ENCODE data around the gene RBM3. TPM values are rescaled to one million over a fixed set of nuclear protein-coding genes. Genes with fewer than 3 reads are reported as not detected.

RBM3 gene
- total and polyA plus RNA-seq, 2 donors (not counting 1 experiment from before 2014, with no cell fraction given) = 200 to 291 TPM

- Histone ChIP-seq H3K9me3 (ENCODE audit: control extremely low read depth in 1 of 3, control insufficient read depth in 2 of 3, insufficient read depth in 1 of 3, low read length in 2 of 3) (no peaks in the 10 kb centered on the region), H3K4me1 (ENCODE audit: control insufficient read depth in 2 of 2, insufficient read depth in 2 of 2, low read length in 2 of 2) (peaks cover 0 to 12% of the 10 kb centered on the region in 2 donors), H2AFZ (ENCODE audit: insufficient read depth, low read depth, low read length, poor library complexity, severe bottlenecking) (peak overlapping the region; percentile 17), H4K20me1 (ENCODE audit: control insufficient read depth, insufficient read depth, low read length, poor library complexity, severe bottlenecking) (no peaks in the 10 kb centered on the region), H3K4me2 (replicated peaks; ENCODE audit: low read depth, low read length, poor library complexity, severe bottlenecking) (peak overlapping the region; percentile 78), H3K9ac (ENCODE audit: low read length) (peak overlapping the region; percentile 86), H3K27me3 (replicated peaks in 1 of 4; ENCODE audit: control extremely low read depth in 1 of 4, control insufficient read depth in 3 of 4, insufficient read depth in 4 of 4, low read length in 3 of 4) (no peaks in the 10 kb centered on the region), H3K36me3 (replicated peaks in 1 of 2; ENCODE audit: control extremely low read depth in 1 of 2, control insufficient read depth in 1 of 2, extremely low read depth in 1 of 2, insufficient read depth in 2 of 2, low read length in 1 of 2) (peaks cover 0 to 18% of the 10 kb centered on the region in 2 experiments), H3K79me2 (ENCODE audit: control insufficient read depth, insufficient read depth, low read length) (no peaks in the 10 kb centered on the region), H3K27ac (ENCODE audit: low read length in 2 of 2) (no peak overlapping the region), H3K4me3 (ENCODE audit: control extremely low read depth in 1 of 5, extremely low read depth in 1 of 5, insufficient read depth in 1 of 5, low read depth in 2 of 5, low read length in 4 of 5) (no peak overlapping the region)
- DNase-seq (no peak), ATAC-seq (ENCODE audit: low read depth) (no peak)
- CTCF ChIA-PET = no interaction called here
- H3K27ac Mint-ChIP-seq = no peak overlapping the region
- no peak for TF ChIP-seq CTCF (IDR thresholded peaks at IDR 0.05)
- no peaks in the 10 kb centered on the region for H3K9me3 Mint-ChIP-seq (ENCODE audit: insufficient read depth)
- peaks cover 8% of the 10 kb centered on the region for H3K4me1 Mint-ChIP-seq
- WGBS (ENCODE audit: insufficient coverage) = 98% methylated on average over 23 of the region's 25 CpGs
- intact Hi-C loops (cut with micrococcal nuclease) = loop anchor here (1.0 to 5.0 kb wide), 5 partner anchors 99 to 761 kb away; partner anchors contain the start of genes HDAC6, SUV39H1 and ZNF81
- POLR2A ChIA-PET = interaction anchor here (0.6 to 1.3 kb wide), 4 partner anchors 24 to 481 kb away, joined by 3 to 6 read pairs (median 6); partner anchors contain the start of genes RBM3, TBC1D25 and WDR45
- no peaks in the 10 kb centered on the region for H3K27me3 Mint-ChIP-seq
- H3K4me3 Mint-ChIP-seq = peak overlapping the region; percentile 98
These were observed 24.3 kb downstream of the RBM3 start for GRCh38 chrX:48598614-48599013.

- no peak for ATAC-seq (ENCODE audit: low read depth)
- Mint-ChIP-seq H3K4me1 (peaks cover 8% of the 10 kb centered on the region), H3K4me3 (no peak overlapping the region), H3K27ac (no peak overlapping the region), H3K27me3 (no peaks in the 10 kb centered on the region), H3K9me3 (ENCODE audit: insufficient read depth) (no peaks in the 10 kb centered on the region)
- Histone ChIP-seq H4K20me1 (ENCODE audit: control insufficient read depth, insufficient read depth, low read length, poor library complexity, severe bottlenecking) (no peaks in the 10 kb centered on the region), H3K36me3 (replicated peaks in 1 of 2; ENCODE audit: control extremely low read depth in 1 of 2, control insufficient read depth in 1 of 2, extremely low read depth in 1 of 2, insufficient read depth in 2 of 2, low read length in 1 of 2) (peaks cover 0 to 18% of the 10 kb centered on the region in 2 experiments), H3K27me3 (replicated peaks in 1 of 4; ENCODE audit: control extremely low read depth in 1 of 4, control insufficient read depth in 3 of 4, insufficient read depth in 4 of 4, low read length in 3 of 4) (no peaks in the 10 kb centered on the region), H3K9me3 (ENCODE audit: control extremely low read depth in 1 of 3, control insufficient read depth in 2 of 3, insufficient read depth in 1 of 3, low read length in 2 of 3) (no peaks in the 10 kb centered on the region), H3K4me2 (replicated peaks; ENCODE audit: low read depth, low read length, poor library complexity, severe bottlenecking) (no peak overlapping the region), H3K27ac (ENCODE audit: low read length in 2 of 2) (no peak overlapping the region), H3K4me3 (ENCODE audit: control extremely low read depth in 1 of 5, extremely low read depth in 1 of 5, insufficient read depth in 1 of 5, low read depth in 2 of 5, low read length in 4 of 5) (no peak overlapping the region), H2AFZ (ENCODE audit: insufficient read depth, low read depth, low read length, poor library complexity, severe bottlenecking) (no peak overlapping the region), H3K79me2 (ENCODE audit: control insufficient read depth, insufficient read depth, low read length) (no peaks in the 10 kb centered on the region), H3K4me1 (ENCODE audit: control insufficient read depth in 2 of 2, insufficient read depth in 2 of 2, low read length in 2 of 2) (peaks cover 0 to 12% of the 10 kb centered on the region in 2 donors), H3K9ac (ENCODE audit: low read length) (no peak overlapping the region)
- no peak for DNase-seq
- TF ChIP-seq CTCF (IDR thresholded peaks at IDR 0.05) (no peak), EZH2 (IDR thresholded peaks at IDR 0.05; ENCODE audit: borderline replicate concordance, insufficient read depth, low read depth, low read length, poor library complexity, severe bottlenecking) (no peak)
- intact Hi-C loops (cut with micrococcal nuclease) = loop anchor here (5.0 kb wide), 3 partner anchors 98 to 762 kb away; partner anchors contain the start of genes SUV39H1 and ZNF81
- POLR2A ChIA-PET = no interaction called here
- WGBS (ENCODE audit: insufficient coverage) = 99% methylated on average over 13 of the region's 20 CpGs
- CTCF ChIA-PET = no interaction called here
These were observed 25.1 kb downstream of the RBM3 start for GRCh38 chrX:48599341-48599740.

All from B cell (primary cell).